ENCODE data around the gene F12. TPM values are rescaled to one million over a fixed set of nuclear protein-coding genes. Genes with fewer than 3 reads are reported as not detected.

The F12 gene
- total RNA-seq, 1 donor from 2014 or later = 4.0 TPM

GRCh38 chr5:177437623-177438022 lies 28.3 kb upstream of the F12 start:
- no peak for DNase-seq (ENCODE audit: low read depth)
- peaks cover 1% of the 10 kb centered on the region for H3K36me3 ChIP-seq (ENCODE audit: control insufficient read depth, insufficient read depth, low read length)
- no peaks in the 10 kb centered on the region for H3K27me3 ChIP-seq (ENCODE audit: control insufficient read depth, insufficient read depth, low read length)
- TF ChIP-seq CTCF (IDR thresholded peaks at IDR 0.05; ENCODE audit: insufficient read depth, low read length, poor library complexity, severe bottlenecking) = no peak
- no peak overlapping the region for H3K4me3 ChIP-seq (ENCODE audit: low read depth, low read length)

GRCh38 chr5:177435847-177436536 lies 26.6 kb upstream of the F12 start:
- Histone ChIP-seq H3K36me3 (ENCODE audit: control insufficient read depth, insufficient read depth, low read length) (peaks cover 5% of the 10 kb centered on the region), H3K4me3 (ENCODE audit: low read depth, low read length) (no peak overlapping the region), H3K27me3 (ENCODE audit: control insufficient read depth, insufficient read depth, low read length) (no peaks in the 10 kb centered on the region)
- TF ChIP-seq CTCF (IDR thresholded peaks at IDR 0.05; ENCODE audit: insufficient read depth, low read length, poor library complexity, severe bottlenecking) = no peak
- DNase-seq (ENCODE audit: low read depth) = no peak

- DNase-seq (ENCODE audit: low read depth) = no peak
- no peak overlapping the region for H3K4me3 ChIP-seq (ENCODE audit: low read depth, low read length)
- H3K27me3 ChIP-seq (ENCODE audit: control insufficient read depth, insufficient read depth, low read length) = no peaks in the 10 kb centered on the region
- TF ChIP-seq CTCF (IDR thresholded peaks at IDR 0.05; ENCODE audit: insufficient read depth, low read length, poor library complexity, severe bottlenecking) = no peak
- peaks cover 6% of the 10 kb centered on the region for H3K36me3 ChIP-seq (ENCODE audit: control insufficient read depth, insufficient read depth, low read length)
Observed at GRCh38 chr5:177434942-177435738, 25.8 kb upstream of the F12 start.

- Histone ChIP-seq H3K27me3 (ENCODE audit: control insufficient read depth, insufficient read depth, low read length) (no peaks in the 10 kb centered on the region), H3K4me3 (ENCODE audit: low read depth, low read length) (no peak overlapping the region), H3K36me3 (ENCODE audit: control insufficient read depth, insufficient read depth, low read length) (peaks cover 6% of the 10 kb centered on the region)
- no peak for TF ChIP-seq CTCF (IDR thresholded peaks at IDR 0.05; ENCODE audit: insufficient read depth, low read length, poor library complexity, severe bottlenecking)
- no peak for DNase-seq (ENCODE audit: low read depth)
Observed at GRCh38 chr5:177434437-177434836, 25.1 kb upstream of the F12 start.

GRCh38 chr5:177433658-177434217 lies 24.4 kb upstream of the F12 start:
- Histone ChIP-seq H3K27me3 (ENCODE audit: control insufficient read depth, insufficient read depth, low read length) (no peaks in the 10 kb centered on the region), H3K36me3 (ENCODE audit: control insufficient read depth, insufficient read depth, low read length) (peaks cover 6% of the 10 kb centered on the region), H3K4me3 (ENCODE audit: low read depth, low read length) (no peak overlapping the region)
- no peak for DNase-seq (ENCODE audit: low read depth)
- TF ChIP-seq CTCF (IDR thresholded peaks at IDR 0.05; ENCODE audit: insufficient read depth, low read length, poor library complexity, severe bottlenecking) = no peak
